Activated CD4-positive, CD25-positive, alpha-beta regulatory T cell treated with anti-CD3 and anti-CD28 coated beads, Interleukin-2, amount 50 U/mL, for 16 hours (primary cell): ENCODE data around the gene SPATA25.

Experiments
- DNase-seq: peaks from one replicate; pipeline ENCODE4 v3.0.0-alpha.2; 2020; ENCODE audit warnings: low read depth, low spot score

SPATA25 gene

GRCh38 chr20:45866454-45866853 is 21.0 kb downstream of the SPATA25 start:
- DNase-seq, result no peak

GRCh38 chr20:45863543-45864470 is 23.6 kb downstream of the SPATA25 start:
- no peak for DNase-seq

DNA sequence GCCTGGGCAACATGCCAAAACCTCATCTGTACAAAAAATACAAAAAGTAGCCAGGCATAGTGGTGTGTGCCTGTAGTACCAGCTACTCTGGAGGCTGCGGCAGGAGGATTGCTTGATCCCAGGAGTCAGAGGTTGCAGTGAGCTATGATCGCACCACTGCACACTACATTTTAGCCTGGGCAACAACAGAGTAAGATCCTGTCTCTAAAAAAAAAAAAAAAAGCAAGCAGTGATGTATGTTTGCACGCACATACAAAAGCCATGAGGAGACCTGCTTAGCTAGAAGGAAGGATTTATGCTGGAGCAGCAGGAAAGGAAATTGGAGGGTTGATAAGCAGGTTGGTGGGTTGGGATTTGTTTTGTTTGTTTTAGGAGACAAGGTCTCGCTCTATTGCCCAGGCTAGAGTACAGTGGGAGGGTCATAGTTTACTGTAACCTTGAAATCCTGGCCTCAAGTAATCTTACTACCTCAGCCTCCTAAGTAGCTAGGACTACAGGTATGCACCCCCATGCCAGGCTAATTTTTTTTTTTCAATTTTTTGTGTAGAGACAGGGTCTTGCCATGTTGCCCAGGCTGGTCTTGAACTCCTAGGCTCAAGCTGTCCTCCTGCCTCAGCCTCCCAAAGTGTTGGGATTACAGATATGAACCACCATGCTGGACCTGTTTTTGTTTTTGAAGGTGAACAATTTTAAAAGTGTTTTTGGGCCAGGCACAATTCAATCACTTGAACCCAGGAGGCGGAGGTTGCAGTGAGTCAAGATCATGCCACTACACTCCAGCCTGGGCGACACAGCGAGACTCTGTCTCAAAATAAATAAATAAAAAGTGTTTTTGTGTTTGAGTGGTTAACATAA is 26.0 kb downstream of the SPATA25 start:
- no peak for DNase-seq

GRCh38 chr20:45860560-45861220 is 26.7 kb downstream of the SPATA25 start:
- DNase-seq, result no peak

DNA sequence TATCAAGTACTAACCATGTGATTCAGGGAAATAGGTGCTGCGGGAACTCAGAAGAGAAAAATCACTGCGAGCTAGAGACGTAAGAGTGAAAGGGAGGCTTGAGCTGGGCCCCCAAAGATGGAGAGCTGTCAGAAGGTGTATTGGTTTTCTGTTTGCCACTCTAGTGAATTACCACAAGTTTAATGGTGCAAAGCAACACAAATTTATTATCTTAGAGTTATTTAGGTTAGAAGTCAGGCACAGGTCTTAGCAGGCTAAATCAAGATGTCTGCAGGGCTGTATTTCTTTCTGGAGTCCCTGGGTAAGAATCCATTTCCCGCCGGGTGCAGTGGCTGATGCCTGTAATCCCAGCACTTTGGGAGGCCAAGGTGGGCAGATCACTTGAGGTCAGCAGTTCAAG is 27.5 kb downstream of the SPATA25 start:
- no peak for DNase-seq

GRCh38 chr20:45857882-45858216 is 29.6 kb downstream of the SPATA25 start:
- no peak for DNase-seq

GRCh38 chr20:45857114-45857881 is 30.1 kb downstream of the SPATA25 start, which contains the start of the genes ACOT8 and ZSWIM3:
Gene ACOT8, minus strand, starts transcription at chr20:45857392. Its CDS starts 77 bp downstream, at chr20:45857315.
Gene ZSWIM3, plus strand, starts transcription at chr20:45857614. Its CDS starts 212 bp downstream, at chr20:45857826.
- DNase-seq, result peak; percentile 91

- DNase-seq, result no peak
These were observed 33.9 kb downstream of the SPATA25 start for GRCh38 chr20:45853484-45853883.

DNA sequence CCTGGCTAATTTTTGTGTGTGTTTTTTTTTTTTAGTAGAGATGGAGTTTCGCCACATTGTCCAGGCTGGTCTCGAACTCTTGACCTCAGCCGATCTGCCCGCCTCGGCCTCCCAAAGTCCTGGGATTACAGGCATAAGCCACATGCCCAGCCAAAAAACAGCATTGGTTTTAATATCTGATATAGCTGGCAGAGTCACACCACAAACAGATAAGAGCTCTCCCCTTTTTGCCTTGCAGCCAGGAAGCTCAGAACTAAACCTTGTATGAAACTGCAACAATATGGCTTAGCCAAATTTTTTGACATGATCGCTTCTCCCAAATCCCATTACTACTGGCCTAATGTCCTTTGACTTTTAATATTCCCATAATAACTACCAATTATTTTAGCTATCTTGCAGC is 35.1 kb downstream of the SPATA25 start:
- DNase-seq, result no peak

DNA sequence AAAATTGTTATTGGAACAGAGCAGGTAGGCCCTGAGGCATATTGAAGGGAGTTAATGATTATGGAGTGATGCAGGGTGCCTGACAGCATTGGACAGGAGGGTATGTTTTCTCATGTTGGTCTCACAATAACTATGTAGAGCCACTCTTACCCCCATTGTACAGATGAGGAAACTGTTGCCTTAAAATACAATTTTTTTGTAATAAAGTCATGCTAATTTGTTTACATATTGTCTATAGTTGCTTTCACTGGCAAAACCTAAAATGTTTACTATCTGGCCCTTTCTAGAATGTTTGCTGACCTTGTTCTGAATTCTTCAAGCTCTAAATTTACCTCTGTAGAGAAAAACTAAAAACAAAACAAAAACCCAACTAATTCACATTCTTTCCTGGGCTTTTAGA is 35.9 kb downstream of the SPATA25 start:
- no peak for DNase-seq

- no peak for DNase-seq
These were observed 36.5 kb downstream of the SPATA25 start for GRCh38 chr20:45850926-45851325.

GRCh38 chr20:45850238-45850637 is 37.2 kb downstream of the SPATA25 start:
- DNase-seq, result no peak

DNA sequence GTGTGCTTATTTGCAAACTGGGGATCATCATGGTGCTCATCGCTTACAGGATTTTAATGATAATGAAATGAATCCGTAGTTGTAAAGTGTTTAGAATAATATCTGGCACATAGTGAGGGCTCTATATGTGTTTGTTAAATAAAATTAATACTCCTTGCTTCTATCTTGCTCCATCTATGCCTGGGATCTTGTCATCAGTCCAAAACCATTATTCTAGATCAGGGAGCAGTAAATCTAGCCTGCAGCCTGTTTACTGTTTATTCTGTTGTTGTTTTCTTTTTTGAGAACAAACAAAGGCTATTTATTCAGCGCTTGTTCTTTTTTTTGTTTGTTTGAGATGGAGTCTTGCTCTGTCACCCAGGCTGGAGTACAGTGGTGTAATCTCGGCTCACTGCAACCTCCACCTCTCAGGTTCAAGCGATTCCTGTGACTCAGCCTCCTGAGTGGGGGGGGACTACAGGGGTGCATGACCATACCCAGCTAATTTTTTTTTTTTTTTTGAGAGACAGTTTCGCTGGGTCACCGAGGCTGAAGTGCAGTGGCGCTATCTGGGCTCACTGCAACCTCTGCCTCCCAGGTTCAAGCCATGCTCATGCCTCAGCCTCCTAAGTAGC is 38.3 kb downstream of the SPATA25 start:
- DNase-seq, result no peak

DNA sequence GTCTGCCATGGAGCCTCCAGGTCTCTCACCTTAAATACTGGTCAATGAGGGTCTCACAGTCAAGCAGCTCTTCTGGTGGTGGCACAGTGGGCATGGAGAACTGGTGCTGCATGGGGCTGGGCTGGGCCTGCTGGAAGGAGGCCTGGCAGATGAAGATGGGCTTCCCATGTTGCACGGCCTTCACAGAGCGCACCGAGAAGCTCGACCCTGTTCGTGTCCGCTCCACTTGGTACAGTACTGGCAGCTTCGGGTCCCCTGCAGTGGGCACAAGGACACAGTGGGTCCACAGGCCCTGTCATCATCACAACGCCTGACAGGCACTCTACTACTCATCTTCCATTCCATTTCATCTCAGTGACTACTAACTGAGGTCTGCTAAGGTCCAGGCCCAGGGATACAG is 39.0 kb downstream of the SPATA25 start:
- no peak for DNase-seq

DNA sequence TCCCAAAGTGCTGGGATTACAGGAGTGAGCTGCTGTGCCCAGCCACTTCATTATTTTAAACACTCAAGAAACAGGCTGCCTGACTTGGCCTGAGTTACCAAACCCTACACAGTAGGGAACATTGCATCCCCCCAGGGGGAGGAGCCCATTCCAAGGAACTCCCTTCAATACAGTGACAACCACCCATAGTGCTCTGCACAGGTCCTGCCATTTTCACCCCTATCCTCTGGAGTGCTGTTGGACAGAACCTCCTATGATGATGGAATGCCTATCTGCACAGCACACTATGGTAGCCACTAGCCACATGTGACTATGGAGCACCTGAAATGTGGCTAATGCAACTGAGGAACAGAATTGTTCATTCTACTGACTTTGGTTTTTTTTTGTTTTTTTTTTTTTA is 42.0 kb downstream of the SPATA25 start:
- no peak for DNase-seq

DNA sequence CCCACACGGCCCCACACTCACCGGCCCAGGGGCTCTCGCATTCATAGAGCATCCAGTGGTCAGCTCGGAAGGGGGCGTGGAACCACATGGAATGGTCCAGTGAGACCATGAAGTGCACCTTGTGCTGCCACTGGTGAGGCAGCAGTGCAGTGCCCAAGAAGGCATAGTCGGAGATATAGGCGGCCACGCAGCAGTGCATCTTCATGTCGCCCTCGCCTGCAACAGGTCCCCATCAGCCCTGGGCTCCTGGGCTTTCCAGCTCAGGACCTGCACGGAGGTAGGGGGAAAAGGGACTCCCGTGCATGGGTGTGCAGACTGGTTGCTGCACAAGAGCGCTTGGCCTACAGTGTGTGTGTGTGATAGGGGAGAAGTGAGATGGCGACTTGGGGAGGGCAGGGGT is 43.9 kb downstream of the SPATA25 start:
- no peak for DNase-seq

- DNase-seq, result no peak
These were observed 45.1 kb downstream of the SPATA25 start for GRCh38 chr20:45842169-45842812.

DNA sequence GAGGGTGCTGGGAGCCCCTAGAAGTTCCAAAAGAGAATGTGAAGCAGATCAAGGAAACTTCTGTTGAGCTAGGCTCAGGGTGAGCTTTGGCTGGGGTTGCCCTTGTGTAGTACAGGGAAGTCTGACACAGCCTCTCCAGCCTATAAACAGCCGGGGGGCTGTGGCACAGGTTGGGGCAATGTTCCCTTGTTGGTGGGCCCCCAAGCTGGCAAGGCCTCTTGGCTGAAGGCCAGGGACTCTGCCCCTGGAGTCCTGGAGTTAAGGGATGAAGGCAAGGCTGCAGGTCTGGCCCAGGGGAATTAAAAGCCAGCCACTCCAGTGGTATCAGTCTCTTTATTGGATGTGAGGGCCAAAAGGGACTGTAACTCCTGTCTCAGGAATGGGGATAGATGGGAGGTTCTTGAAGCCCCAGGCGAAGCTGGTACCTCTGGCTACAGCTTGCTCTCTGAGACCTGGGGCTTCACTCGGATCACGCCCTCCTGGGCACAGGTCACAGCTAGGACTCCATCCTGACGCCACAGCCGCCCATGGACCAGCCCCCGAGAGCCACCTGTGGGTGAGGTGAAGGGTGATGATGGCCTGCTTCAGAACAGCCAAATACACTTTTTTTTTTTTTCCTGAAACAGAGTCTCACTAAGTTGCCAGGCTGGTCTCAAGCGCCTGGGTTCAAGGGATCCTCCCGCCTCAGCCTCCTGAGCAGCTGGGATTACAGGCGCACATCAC is 45.9 kb downstream of the SPATA25 start:
- DNase-seq, result no peak

- DNase-seq, result no peak
These were observed 46.7 kb downstream of the SPATA25 start for GRCh38 chr20:45840700-45841198.
